ENCODE results near the gene STAP1.

GRCh38 chr4:67573193-67573592, 14.7 kb downstream of the STAP1 start:
- no peak for TF ChIP-seq CTCF (optimal IDR thresholded peaks at IDR 0.05 in 1 of 3, IDR thresholded peaks at IDR 0.05 in 1 of 3, conservative IDR thresholded peaks at IDR 0.05 in 1 of 3; ENCODE audit: extremely low read depth in 1 of 3, insufficient read depth in 2 of 3, low read length in 3 of 3)
- TF ChIP-seq EZH2 (IDR thresholded peaks at IDR 0.05; ENCODE audit: low read length), result no peak
